Gastrocnemius medialis (tissue), 4 donors: ENCODE data around the gene PPIP5K2. TPM values are rescaled to one million over a fixed set of nuclear protein-coding genes. Genes with fewer than 3 reads are reported as not detected.

Source experiments
- ATAC-seq, 2 donors: fragments of 150-250 bp; one replicate each; pipeline ENCODE4 v1.9.1; 2016
- DNase-seq, 2 donors: peaks; one replicate each; pipeline ENCODE4 v3.0.0-alpha.2; 2019
- H3K27ac ChIP-seq, 4 donors: fragments of 200-600 bp; sonication (generic); 1 replicate in 1 of 4; 2 replicates in 3 of 4; pipeline ENCODE4 v1.5.1; 2016 to 2018; ENCODE audit warnings: mild to moderate bottlenecking in 2 of 4, moderate library complexity in 1 of 4
- H3K27me3 ChIP-seq, 3 donors: fragments of 200-600 bp; sonication (generic) in 2 of 3; 1 replicate in 1 of 3; 2 replicates in 2 of 3; pipeline versions ENCODE4 v1.5.1 to v1.6.0; 2016 to 2019; ENCODE audit warnings: mild to moderate bottlenecking in 1 of 3, moderate library complexity in 1 of 3
- H3K36me3 ChIP-seq, 2 donors: fragments of 200-600 bp; sonication (generic) in 1 of 2; one replicate each; pipeline ENCODE4 v1.5.1; 2017 to 2018
- H3K4me1 ChIP-seq, 2 donors: fragments of 200-600 bp; sonication (generic) in 1 of 2; one replicate each; pipeline ENCODE4 v1.5.1; 2016 to 2017; ENCODE audit warnings: mild to moderate bottlenecking in 2 of 2
- H3K4me3 ChIP-seq, 4 donors: fragments of 200-600 bp; sonication (generic) in 3 of 4; 1 replicate in 1 of 4; 2 replicates in 3 of 4; pipeline ENCODE4 v1.5.1; 2016 to 2019; ENCODE audit warnings: mild to moderate bottlenecking in 2 of 4
- H3K9me3 ChIP-seq, 3 donors: fragments of 200-600 bp; sonication (generic) in 2 of 3; 1 replicate in 1 of 3; 2 replicates in 2 of 3; pipeline ENCODE4 v1.5.1; 2016 to 2019
- CTCF ChIP-seq, 5 experiments: fragments of 450-650 bp in 3 of 5; fragments of 200-600 bp in 2 of 5; sonication (generic) in 2 of 5; IDR thresholded peaks in 4 of 5; conservative IDR thresholded peaks in 1 of 5; 1 replicate in 4 of 5; 2 replicates in 1 of 5; pipeline ENCODE4 v1.5.1; 2016 to 2019; ENCODE audit warnings: antibody characterized with exemption in 5 of 5, mild to moderate bottlenecking in 3 of 5, moderate library complexity in 3 of 5
- POLR2A ChIP-seq, 2 donors: fragments of 450-650 bp; IDR thresholded peaks; one replicate each; pipeline ENCODE4 v1.6.1; 2017; ENCODE audit warnings: antibody characterized with exemption in 2 of 2, mild to moderate bottlenecking in 2 of 2, moderate library complexity in 2 of 2
- in situ Hi-C, 4 donors: fragments of 200-750 bp; cut with MboI; loops; one replicate each; pipeline versions ENCODE4 v1.15.0 to v1.8.0; 2017; ENCODE audit warnings: low sequenced_read_pairs in 4 of 4
- intact Hi-C: fragments of 100-400 bp; cut with DNase I; formaldehyde crosslinking; loops from one replicate; pipeline ENCODE4 v1.15.1; 2023; ENCODE audit warnings: low total_unique reads
- total RNA-seq, 4 donors: library from RNA; depleted of rRNA; stranded (reverse); fragments of >200 nt; gene quantifications; one replicate each; pipeline versions ENCODE4 v1.1.0 to v1.2.3, GENCODE V29; 2016

The PPIP5K2 gene
- total RNA-seq, 4 donors from 2014 or later = 3.5 to 7.0 (median 4.4) TPM

- TF ChIP-seq POLR2A (IDR thresholded peaks at IDR 0.05) (no peak), CTCF (IDR thresholded peaks at IDR 0.05 in 4 of 5, conservative IDR thresholded peaks at IDR 0.05 in 1 of 5) (no peak)
- DNase-seq (no peak), ATAC-seq (no peak)
- no peak overlapping the region for H3K4me3 ChIP-seq
- peaks cover 3 to 46% of the 10 kb centered on the region in 2 donors for H3K36me3 ChIP-seq
- H3K27ac ChIP-seq = no peak overlapping the region
- H3K9me3 ChIP-seq = no peaks in the 10 kb centered on the region
- H3K4me1 ChIP-seq = no peaks in the 10 kb centered on the region
- intact Hi-C loops (no loop called here), in situ Hi-C loops (no loop called here)
- no peaks in the 10 kb centered on the region for H3K27me3 ChIP-seq
Measured at GRCh38 chr5:103089272-103089671, 30.8 kb upstream of the PPIP5K2 start.

GRCh38 chr5:103090791-103091190 lies 29.3 kb upstream of the PPIP5K2 start:
- H3K36me3 ChIP-seq = peaks cover 3 to 36% of the 10 kb centered on the region in 2 donors

DNA sequence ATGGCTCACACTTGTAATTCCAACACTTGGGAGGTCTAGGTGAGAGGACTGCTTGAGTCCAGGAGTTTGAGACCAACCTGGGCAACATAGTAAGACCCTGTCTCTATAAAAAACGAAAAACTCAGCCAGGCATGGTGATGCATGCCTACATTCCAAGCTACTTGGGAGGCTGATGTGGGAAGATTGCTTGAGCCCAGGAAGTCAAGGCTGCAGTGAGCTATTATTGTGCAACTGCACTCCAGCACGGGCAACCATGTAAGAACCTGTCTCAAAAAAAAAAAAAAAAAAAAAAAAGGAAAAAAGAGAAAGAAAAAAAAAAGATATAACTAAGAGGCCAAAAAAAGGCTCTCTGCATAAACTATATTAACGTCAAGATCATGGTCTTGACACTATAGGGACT lies 27.4 kb upstream of the PPIP5K2 start:
- Histone ChIP-seq H3K4me1 (no peaks in the 10 kb centered on the region), H3K4me3 (no peak overlapping the region), H3K27me3 (no peaks in the 10 kb centered on the region), H3K36me3 (peaks cover 0 to 17% of the 10 kb centered on the region in 2 donors), H3K9me3 (no peaks in the 10 kb centered on the region), H3K27ac (no peak overlapping the region)
- TF ChIP-seq POLR2A (IDR thresholded peaks at IDR 0.05) = no peak
- TF ChIP-seq CTCF (IDR thresholded peaks at IDR 0.05 in 4 of 5, conservative IDR thresholded peaks at IDR 0.05 in 1 of 5) = no peak
- in situ Hi-C loops (no loop called here), intact Hi-C loops (no loop called here)
- ATAC-seq = no peak
- DNase-seq = no peak

More at GRCh38 chr5:103090791-103091190, 29.3 kb upstream of the PPIP5K2 start:
- H3K4me1 ChIP-seq = no peaks in the 10 kb centered on the region
- no peaks in the 10 kb centered on the region for H3K9me3 ChIP-seq
- ATAC-seq = no peak
- intact Hi-C loops (no loop called here), in situ Hi-C loops (no loop called here)
- TF ChIP-seq CTCF (IDR thresholded peaks at IDR 0.05 in 4 of 5, conservative IDR thresholded peaks at IDR 0.05 in 1 of 5) = no peak
- TF ChIP-seq POLR2A (IDR thresholded peaks at IDR 0.05) = no peak
- no peaks in the 10 kb centered on the region for H3K27me3 ChIP-seq
- H3K27ac ChIP-seq = no peak overlapping the region
- DNase-seq = no peak
- no peak overlapping the region for H3K4me3 ChIP-seq

DNA sequence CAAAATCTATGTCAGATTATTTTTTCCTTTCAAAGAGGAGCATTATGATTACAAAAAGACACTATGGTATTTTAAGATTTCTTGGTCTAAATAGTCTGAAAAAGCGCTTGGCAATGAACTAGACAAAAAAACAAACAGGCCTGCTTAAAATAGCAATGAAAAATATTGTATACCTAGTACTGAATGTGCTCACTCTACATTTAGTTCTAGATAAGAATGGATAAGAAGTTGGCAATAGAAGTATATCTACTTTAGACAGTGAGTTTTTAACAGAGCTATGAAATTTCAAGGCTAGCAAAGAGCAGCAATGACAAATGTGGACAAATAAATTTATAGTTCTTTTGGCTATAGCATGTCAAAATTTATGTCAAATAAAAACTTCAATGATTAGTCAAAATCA lies 26.4 kb upstream of the PPIP5K2 start:
- DNase-seq = no peak
- ATAC-seq = no peak
- H3K4me1 ChIP-seq = no peaks in the 10 kb centered on the region
- intact Hi-C loops (no loop called here), in situ Hi-C loops (no loop called here)
- H3K27ac ChIP-seq = no peak overlapping the region
- no peaks in the 10 kb centered on the region for H3K9me3 ChIP-seq
- TF ChIP-seq POLR2A (IDR thresholded peaks at IDR 0.05) (no peak), CTCF (IDR thresholded peaks at IDR 0.05 in 4 of 5, conservative IDR thresholded peaks at IDR 0.05 in 1 of 5) (no peak)
- H3K27me3 ChIP-seq = no peaks in the 10 kb centered on the region
- H3K4me3 ChIP-seq = no peak overlapping the region
- H3K36me3 ChIP-seq = peaks cover 0 to 11% of the 10 kb centered on the region in 2 donors

DNA sequence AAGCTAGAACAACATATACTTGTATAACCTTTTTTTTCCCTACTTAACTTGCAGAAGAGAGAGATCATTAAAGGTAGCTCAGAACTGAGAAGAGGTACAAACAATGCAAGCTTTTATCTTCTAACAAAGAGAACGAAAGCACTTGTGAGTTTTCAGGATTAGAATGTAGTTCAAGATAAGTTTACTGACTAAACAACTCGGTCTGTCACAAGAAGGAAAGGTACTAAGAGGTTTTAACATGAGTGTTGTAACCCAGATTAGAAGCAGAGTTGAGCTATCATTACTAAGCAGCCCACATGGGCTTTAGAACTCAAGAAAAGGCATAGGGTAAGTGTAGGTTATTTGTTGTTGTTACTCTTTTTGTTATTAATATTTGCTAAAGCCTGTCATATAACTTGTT lies 25.4 kb upstream of the PPIP5K2 start:
- Histone ChIP-seq H3K36me3 (peaks cover 0 to 11% of the 10 kb centered on the region in 2 donors), H3K4me1 (no peaks in the 10 kb centered on the region), H3K27me3 (no peaks in the 10 kb centered on the region), H3K9me3 (no peaks in the 10 kb centered on the region), H3K27ac (no peak overlapping the region), H3K4me3 (no peak overlapping the region)
- ATAC-seq = no peak
- TF ChIP-seq CTCF (IDR thresholded peaks at IDR 0.05 in 4 of 5, conservative IDR thresholded peaks at IDR 0.05 in 1 of 5) = no peak
- no peak for TF ChIP-seq POLR2A (IDR thresholded peaks at IDR 0.05)
- in situ Hi-C loops (no loop called here), intact Hi-C loops (no loop called here)
- DNase-seq = no peak
